H7 (cell line): ENCODE measurements around the gene PKNOX2. TPM values are rescaled to one million over a fixed set of nuclear protein-coding genes. Genes with fewer than 3 reads are reported as not detected.

Experiments
- DNase-seq: peaks from one replicate; pipeline ENCODE4 v3.0.0; 2012
- H3K27me3 ChIP-seq: 2 replicates; pipeline ENCODE4 v1.6.0; 2011; ENCODE audit warnings: mild to moderate bottlenecking, low read length; ENCODE audit not compliant: control insufficient read depth, insufficient read depth
- H3K36me3 ChIP-seq: replicated peaks from 2 replicates; pipeline ENCODE4 v1.5.1; 2011; ENCODE audit warnings: low read length; ENCODE audit not compliant: control insufficient read depth, insufficient read depth
- H3K4me3 ChIP-seq: 2 replicates; pipeline ENCODE4 v1.5.1; 2011; ENCODE audit warnings: low read depth, mild to moderate bottlenecking, control low read depth, low read length, moderate library complexity; ENCODE audit not compliant: insufficient read depth
- total RNA-seq: library from RNA; depleted of rRNA; stranded (reverse); fragments of >200 nt; shearing (Covaris generic); gene quantifications from 2 replicates; pipeline ENCODE4 v1.2.3, GENCODE V29; 2014

The PKNOX2 gene
- total RNA-seq, 1 experiment from 2014 or later: 1.6 TPM

DNA sequence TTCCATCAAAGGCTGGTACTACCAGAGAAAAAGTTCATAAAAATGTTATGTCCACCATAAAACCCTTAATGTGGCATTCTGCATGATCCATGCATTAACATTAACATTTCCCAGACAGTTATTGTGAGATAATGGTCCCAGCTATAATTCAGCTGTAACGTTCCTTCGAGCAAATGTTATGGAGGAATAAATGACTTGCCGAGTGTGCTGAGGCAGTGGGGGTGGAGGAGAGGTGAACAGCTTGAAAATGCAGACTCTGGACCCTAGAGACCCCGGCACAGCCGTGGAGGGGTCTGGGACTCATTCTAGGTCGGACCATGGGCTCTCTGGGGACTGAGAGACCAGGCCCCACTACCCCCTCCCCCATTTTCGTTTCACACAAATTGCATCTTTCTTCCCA, 141.9 kb downstream of the PKNOX2 start:
- Histone ChIP-seq H3K36me3 (no peaks in the 10 kb centered on the region), H3K4me3 (no peak overlapping the region), H3K27me3 (no peaks in the 10 kb centered on the region)
- no peak for DNase-seq

DNA sequence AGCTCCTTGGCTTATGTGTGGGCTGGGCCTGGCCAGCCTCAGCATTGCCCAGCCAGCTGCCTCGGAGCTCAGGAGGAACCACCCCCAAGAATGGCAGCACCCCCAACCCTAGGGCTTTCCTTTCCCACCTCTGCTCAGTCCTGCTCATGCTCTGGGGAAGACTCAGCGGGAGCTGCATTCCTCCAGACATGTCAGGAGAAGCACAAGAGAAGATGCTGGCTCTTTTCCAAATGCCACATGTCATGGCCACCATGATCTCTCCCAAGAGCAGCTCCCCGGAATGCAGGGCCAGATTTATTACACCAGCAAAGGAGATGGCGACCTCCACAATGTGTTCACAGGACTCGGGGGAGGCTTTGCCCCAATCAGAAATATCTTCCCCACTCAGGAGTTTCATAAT, 143.7 kb downstream of the PKNOX2 start:
- Histone ChIP-seq H3K36me3 (no peaks in the 10 kb centered on the region), H3K27me3 (no peaks in the 10 kb centered on the region), H3K4me3 (no peak overlapping the region)
- no peak for DNase-seq

DNA sequence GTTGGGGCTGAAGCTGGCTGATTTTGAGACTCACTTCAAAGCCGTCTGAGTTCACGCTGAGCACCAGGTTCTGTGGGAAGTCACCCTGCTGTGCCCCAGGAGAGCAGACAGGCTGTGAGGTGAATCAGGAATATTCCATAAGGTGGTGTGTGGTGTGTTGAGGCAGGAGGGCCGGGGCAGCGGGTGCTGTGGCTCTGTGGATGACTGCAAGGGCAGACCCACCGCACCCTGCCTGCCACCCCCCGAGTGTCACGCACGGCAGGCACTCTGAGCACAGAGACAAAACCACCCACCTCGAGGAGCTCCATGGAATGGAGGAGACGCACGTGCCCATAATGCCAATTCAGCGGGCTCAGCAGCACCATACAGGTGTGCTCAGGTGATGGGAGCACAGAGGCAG, 147.8 kb downstream of the PKNOX2 start:
- no peaks in the 10 kb centered on the region for H3K36me3 ChIP-seq
- no peak for DNase-seq
- no peaks in the 10 kb centered on the region for H3K27me3 ChIP-seq
- H3K4me3 ChIP-seq: no peak overlapping the region

DNA sequence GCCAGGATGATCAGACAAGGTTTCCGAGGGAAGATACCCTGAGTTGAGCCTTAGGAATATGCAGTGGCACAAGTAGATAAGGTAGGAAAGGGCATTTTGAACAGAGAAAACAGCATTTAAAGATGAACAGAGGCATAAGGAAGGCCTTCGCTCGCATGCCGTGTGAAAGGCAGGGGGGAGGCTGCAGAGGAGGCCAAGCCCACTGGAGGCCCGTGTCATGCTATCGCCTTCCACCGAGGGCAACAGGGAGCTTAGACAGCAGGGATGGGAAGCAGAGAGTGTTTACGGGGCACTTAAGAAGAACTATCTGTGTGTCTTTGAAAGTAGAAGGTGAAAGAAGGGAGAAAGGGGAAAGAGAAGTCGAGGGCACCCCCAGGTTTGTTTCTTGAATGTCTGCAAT, 148.3 kb downstream of the PKNOX2 start:
- Histone ChIP-seq H3K4me3 (no peak overlapping the region), H3K36me3 (no peaks in the 10 kb centered on the region), H3K27me3 (no peaks in the 10 kb centered on the region)
- no peak for DNase-seq

DNA sequence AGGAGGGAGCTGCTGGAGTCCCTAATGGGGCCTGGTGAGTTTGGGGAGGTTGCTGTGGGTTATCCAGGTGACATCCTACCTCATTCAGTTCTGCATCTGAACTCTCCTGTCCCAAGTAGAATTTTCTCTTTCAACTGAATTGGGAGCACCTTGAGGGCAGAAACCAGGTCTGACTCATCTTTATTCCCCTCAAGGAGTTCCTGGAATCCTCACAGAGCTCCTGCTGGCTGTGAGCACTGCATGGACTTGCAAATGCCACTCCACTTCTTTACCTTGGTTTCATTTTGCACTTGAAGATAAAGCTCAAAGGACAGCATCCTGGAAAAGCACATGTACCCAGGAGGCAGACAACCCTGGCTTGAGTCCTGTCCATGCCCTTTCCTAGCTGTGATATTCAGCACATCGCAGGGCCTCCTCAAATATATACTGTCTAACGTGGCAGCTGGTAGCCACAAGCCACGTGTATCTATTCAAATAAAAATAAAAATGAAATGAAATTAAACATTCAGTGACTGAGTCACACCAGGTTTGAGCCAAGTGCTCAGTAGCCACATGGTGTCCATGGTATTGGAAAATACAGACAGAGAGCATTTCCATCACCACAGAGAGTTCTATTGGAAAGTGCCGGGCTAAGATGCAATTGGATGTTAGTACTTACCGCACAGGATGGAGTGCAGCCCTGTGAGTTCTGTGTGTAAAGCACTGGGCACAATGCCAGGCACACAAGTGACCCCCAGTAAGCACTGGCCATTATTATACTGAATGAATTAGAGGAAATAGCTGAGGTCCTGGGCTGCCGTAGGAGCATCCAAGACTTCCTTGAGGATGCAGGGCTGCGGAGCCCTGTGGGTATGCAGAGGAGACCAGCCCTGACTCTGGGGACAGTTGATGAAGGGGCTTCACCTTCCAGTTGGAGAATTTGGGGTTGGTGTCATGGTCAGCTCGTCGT, 149.0 kb downstream of the PKNOX2 start:
- Histone ChIP-seq H3K27me3 (no peaks in the 10 kb centered on the region), H3K36me3 (no peaks in the 10 kb centered on the region)
- no peak for DNase-seq

DNA sequence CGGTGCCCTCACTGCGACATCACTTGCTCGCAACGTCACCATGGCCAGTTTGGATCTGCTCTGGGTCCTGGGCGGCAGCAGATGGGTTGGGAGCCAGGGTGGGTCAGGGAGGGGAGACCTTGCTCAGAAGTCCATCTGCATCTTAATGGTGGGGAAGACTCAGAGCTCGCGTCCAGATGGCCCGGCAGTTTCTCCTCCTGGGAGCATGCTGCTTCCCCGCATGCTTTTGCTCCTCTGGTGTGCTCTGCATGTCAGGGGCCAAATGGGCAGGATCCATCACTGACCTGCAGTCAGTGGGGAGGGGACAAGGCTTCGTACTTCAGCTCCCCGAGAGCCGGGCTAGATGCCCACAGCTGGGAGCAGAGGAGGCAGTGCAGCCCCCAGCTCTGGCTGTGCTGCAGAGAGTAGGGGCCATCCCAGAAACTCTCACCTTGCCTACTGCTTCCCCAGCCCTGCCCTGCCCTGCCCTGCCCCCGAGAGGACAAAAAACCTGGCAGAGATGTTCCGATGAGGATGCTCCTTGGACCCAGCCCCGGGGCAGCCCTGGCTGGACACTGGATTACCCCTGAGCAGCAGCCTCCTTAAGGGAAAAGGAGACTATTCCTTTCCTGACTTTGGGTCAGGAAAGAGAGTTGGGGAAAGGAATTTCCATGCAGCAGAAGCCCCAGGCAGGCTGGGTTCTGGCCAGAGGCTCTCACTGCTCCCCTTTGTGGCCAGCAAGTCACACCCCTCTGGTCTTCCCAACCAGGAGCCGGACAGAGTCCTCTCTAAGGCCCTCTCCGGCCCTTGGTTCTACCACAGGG, 149.9 kb downstream of the PKNOX2 start:
- peak; percentile 60 for DNase-seq
- H3K4me3 ChIP-seq: no peak overlapping the region
- H3K27me3 ChIP-seq: no peaks in the 10 kb centered on the region
- H3K36me3 ChIP-seq: no peaks in the 10 kb centered on the region

More for the DNA sequence above, 149.0 kb downstream of the PKNOX2 start:
- no peak overlapping the region for H3K4me3 ChIP-seq

DNA sequence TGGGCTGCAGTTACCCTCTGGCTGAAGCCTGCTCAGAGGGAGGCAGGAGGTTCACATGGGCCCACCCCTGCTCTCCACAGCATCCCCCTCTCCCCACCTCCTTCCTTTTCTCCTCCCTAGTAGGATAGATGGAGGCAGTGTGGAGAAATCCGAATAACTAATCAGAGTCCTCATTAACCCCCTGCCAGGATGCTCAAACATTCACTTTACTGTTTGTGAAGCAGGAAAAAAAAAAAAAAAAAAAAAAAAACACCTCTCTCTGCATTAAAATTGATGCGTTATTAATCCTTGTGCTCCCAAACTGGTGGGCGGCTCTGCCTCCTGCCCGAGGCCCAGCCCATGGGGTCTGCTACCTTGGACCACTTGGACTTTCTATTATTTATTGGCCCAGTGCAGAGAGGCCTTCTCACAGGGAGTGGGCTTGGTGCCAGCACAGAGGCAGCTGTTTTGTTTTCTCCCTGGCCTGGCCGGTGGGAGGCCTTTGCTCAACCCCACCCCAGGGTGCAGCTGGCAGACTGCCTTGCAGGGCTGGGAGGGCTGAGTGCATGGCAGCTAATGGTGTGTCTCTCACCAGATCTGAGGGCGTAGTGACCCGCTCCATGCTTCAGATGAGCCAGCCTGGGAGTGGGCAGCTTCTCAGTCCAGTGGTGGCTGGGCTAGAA, 150.7 kb downstream of the PKNOX2 start:
- DNase-seq: peak; percentile 51
- H3K27me3 ChIP-seq: no peaks in the 10 kb centered on the region
- no peak overlapping the region for H3K4me3 ChIP-seq
- H3K36me3 ChIP-seq: no peaks in the 10 kb centered on the region

DNA sequence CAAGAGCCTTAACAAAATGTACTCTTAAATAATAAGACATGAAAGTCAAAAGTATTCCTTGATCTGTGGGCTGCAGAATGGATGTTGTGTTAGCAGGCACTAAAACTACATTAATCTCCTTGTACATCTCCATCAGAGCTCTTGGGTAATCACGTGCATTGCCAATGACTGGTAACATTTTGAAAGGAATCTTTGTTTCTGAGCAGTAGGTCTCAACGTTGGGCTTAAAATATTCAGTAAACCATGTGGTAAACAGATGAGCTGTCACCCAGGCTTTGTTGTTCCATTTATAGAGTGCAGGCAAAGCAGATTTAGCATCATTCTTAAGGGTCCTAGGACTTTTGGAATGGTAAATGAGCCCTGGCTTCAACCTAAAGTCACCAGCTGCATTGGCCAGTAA, 152.9 kb downstream of the PKNOX2 start:
- Histone ChIP-seq H3K27me3 (no peaks in the 10 kb centered on the region), H3K36me3 (no peaks in the 10 kb centered on the region), H3K4me3 (no peak overlapping the region)
- no peak for DNase-seq

DNA sequence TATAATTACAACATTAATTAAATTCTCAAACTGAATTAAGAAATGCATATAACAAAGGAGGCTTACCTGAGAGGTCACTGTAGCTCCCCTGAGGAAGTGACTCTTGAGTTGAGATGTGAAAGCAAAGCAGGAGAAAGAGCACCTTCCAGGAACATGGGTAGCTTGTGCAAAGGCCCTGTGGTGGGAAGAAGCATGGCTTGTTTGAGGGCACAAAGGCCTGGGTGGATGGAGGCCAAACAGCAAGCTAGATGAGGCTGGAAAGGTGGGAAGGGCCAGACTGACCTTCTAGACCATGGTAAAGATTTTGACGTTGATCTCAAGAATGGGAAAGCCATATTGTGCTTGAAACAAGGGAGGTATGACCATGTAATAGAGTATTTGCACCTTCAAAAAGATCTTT, 155.1 kb downstream of the PKNOX2 start:
- Histone ChIP-seq H3K4me3 (no peak overlapping the region), H3K27me3 (no peaks in the 10 kb centered on the region), H3K36me3 (no peaks in the 10 kb centered on the region)
- no peak for DNase-seq

DNA sequence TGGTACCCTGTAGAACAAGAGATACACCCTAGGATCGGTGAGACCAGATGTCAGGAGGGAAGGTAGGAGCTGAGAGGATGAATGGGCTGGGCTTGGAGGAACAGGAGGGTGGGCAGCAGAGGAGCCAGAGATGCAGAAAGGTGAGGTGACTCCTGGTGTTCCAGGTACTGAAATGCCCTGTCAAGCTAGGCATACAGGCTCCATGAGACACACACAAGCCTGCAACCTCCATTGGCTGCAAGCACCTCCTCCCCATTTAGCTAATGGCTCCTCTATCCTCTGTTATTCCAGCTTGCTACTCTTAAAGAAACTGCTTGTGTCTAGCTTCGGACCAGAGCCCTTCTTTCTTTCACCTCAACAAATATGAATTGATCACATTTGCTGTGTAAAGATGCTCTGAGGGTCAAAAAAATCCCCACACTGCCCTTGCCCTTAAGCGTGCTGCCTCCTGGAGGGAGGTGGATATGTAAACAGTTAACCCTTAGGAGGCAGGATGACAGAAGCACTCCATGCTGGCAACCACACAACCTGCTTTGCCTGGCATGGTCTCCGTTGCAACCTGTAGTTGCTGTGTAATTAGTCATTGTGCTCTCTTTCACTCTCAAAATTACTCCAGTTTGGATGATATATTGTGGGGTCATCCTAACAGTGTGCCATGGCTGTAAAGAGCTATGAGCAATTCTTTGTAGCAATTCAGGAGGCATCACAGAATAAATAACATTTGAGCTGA, 156.0 kb downstream of the PKNOX2 start:
- Histone ChIP-seq H3K27me3 (no peaks in the 10 kb centered on the region), H3K36me3 (no peaks in the 10 kb centered on the region), H3K4me3 (no peak overlapping the region)
- DNase-seq: peak; percentile 64

DNA sequence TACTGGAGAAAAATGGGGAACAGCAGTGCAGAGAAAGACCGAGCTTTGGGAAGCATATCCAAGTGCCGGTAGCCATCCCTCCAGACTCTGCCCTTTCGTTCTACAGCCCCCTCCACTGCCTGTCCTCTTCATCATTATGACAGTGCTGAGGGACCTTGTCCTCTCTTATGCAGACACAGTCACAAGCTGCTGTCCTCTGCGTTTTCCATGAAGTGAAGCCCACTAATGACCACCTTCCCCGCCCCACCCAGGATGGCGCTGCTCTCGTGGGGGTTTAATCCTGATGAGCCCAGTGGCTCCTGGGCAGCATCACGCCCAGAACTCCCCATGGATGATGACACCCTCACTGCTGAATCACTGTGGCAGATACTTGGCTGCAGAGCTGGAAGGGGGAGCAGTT, 157.7 kb downstream of the PKNOX2 start:
- Histone ChIP-seq H3K4me3 (no peak overlapping the region), H3K36me3 (no peaks in the 10 kb centered on the region), H3K27me3 (no peaks in the 10 kb centered on the region)
- DNase-seq: no peak

DNA sequence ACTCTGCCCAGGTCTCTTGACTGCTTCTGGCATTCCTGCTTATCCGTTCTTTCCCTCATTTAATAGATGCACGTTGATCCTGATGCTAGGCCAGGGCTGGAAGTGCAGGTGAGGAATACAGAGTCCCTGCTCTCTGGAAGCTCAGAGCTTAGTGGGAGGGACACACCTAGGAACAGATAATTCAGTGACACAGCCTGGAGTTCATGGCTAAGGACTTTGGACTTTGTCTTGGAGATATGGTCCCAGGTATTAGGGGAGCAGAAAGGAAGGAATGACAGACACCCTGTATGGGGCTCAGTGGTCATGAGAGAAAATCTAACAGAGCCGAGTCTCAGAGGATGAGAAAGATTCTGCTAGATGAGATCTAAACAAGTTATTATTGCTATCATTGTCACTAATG, 160.6 kb downstream of the PKNOX2 start:
- no peak overlapping the region for H3K4me3 ChIP-seq
- no peak for DNase-seq
- H3K36me3 ChIP-seq: no peaks in the 10 kb centered on the region
- no peaks in the 10 kb centered on the region for H3K27me3 ChIP-seq

DNA sequence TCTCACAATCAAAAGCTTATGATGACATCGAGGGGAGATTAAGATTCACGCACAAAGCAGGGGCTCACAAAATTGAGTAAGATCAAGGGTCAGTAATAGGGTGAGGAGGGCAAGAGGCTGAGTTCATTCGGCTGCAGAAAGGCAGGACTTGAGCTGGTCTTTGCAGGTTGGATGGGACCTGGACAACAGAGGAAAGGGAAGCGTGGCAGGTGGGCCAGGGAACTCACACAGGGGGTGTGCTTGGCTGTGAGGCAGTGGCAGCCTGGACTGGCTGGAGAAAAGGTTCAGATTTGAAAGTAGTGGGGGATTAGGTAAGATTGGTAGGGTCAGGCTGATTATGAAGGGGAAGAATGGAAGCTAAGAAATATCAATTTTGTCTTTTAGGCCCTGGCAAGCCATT, 161.6 kb downstream of the PKNOX2 start:
- DNase-seq: no peak
- H3K27me3 ChIP-seq: no peaks in the 10 kb centered on the region

DNA sequence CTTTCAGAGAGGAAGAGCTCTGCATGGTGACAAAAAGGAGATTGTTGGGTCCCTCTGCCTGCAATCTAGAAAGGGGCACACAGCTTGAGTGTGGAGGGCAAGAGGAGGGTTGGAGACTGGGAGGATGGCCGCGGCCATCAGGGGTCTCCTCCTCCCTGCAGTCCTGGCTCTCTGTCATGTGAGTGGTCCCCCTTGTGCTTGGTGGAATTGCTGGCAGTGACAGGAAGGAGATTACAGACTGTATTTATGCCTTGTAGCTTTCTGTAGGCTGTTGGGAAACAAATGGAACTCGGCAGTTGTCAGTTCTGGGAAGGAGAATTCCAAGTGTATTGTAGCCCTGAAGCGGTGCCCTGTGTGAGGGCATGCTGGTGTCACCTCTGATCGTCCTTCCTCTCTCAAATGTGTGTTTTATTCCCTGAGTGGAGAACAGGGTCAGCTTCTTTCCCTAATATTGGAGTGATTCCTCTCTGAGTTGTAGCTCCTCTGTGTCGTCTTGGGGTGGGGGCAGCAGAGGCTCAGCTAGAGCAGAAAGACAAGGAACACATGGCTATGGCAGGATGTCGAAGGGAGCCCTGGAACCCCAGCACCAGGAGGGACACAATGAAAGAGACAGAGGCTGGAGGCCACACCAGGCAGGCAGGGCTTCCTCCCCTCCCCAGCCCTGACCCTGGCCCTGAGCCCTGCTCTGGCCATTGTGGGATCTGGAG, 163.1 kb downstream of the PKNOX2 start:
- no peaks in the 10 kb centered on the region for H3K27me3 ChIP-seq
- no peaks in the 10 kb centered on the region for H3K36me3 ChIP-seq
- DNase-seq: no peak
- H3K4me3 ChIP-seq: no peak overlapping the region

More for the DNA sequence above, 161.6 kb downstream of the PKNOX2 start:
- H3K4me3 ChIP-seq: no peak overlapping the region
- no peaks in the 10 kb centered on the region for H3K36me3 ChIP-seq
